ENCODE results near the gene ROBO1.

ROBO1 gene

DNA sequence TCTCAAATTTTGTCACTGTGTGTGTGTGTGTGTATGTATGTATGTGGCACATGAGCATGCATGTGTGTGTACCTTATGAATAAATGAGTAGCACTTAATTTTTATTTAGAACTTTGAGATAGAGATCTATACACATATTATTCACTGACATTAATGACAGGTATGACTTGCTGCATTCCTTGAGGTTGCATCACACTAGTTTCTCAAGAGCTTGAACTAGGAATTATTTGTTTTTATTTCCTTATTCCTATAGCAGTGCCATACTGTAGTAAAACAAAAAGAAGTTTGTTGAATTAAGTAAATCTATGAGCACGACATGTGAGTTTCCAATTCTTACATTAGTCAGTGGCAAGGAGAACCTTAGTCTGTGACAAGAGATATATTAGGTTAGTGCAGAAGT, 943.9 kb downstream of the ROBO1 start:
- DNase-seq: no peak

- no peak for DNase-seq
These were observed 944.4 kb downstream of the ROBO1 start for GRCh38 chr3:78823434-78823833.

GRCh38 chr3:78822726-78823125, 945.1 kb downstream of the ROBO1 start:
- DNase-seq: no peak

DNA sequence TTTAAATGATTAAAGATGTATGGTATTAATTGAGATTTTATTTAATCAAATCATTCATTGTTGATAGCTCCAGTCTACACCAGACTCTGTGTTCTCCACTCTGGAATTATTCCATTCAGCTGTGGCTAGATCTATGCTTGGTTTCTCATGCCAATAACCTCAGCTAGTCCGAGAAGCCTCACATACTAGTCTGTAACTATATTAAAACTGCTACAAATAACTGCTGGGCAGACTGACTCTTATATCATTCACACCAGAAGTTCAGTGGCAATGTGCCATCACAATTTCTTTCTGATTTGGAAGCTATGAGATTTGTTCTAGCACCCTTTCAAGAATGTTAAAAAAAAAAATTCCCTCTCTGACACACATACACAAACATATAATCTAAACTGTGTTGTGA, 947.3 kb downstream of the ROBO1 start:
- no peak for DNase-seq

GRCh38 chr3:78818161-78818985, 949.4 kb downstream of the ROBO1 start:
- DNase-seq: no peak

GRCh38 chr3:78814893-78815562, 952.8 kb downstream of the ROBO1 start:
- no peak for DNase-seq

DNA sequence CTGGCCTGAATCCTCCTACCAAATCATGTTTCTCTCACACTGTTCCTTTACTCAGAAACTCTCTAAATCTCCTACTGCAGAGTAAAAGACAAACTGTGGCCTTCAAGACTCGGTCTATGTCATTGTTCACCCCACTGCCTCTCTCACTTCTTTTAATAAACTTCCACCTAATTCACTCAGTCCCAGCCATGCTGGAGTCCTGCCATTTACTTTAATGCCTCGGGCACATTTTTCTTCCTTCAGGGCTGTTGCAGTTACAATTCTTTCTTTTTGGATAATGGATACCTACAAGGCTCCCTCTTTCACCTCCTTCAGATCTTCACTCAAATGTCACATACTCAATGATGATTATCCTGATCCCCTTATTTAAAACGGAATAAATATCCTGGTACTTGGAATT, 955.6 kb downstream of the ROBO1 start:
- DNase-seq: no peak

GRCh38 chr3:78809966-78810365, 957.8 kb downstream of the ROBO1 start:
- peak; percentile 80 for DNase-seq

DNA sequence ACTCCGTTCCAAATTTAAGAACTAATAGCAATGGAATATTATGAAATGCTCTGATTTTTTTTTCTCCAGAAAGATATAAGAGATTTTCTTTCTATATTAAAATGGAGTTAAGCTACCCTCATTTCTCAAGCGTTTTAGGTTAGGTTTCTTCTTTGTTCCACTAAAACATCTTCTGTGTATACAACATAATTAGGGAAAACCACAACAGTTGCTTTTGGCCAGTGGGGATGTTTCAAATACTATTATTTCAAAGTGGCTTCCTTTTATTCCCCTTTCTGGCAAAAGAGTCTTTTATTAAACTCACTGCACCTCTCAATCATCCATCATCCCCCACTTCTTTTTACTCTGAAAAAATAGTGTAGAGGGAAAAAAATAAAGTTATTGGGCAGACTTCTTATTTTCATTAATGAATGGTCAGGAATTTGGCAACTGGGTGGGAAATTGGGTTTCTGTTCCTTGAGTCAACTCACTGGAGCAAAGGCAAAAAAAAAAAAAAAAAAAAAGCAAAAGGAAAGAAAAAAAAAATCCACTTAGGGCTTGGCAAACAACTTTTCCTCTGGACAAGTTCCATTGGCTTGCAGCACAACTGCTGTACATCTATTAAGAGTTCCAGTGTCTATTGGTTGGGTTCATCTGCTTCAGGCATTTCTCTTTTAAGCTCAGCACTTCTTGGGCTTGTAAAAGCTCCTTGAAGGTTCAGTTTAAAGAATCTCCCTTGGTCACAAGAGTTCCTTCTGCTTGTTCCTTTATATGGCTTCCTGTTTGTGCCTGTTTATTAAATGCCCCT, 963.4 kb downstream of the ROBO1 start:
- peak; percentile 67 for DNase-seq

DNA sequence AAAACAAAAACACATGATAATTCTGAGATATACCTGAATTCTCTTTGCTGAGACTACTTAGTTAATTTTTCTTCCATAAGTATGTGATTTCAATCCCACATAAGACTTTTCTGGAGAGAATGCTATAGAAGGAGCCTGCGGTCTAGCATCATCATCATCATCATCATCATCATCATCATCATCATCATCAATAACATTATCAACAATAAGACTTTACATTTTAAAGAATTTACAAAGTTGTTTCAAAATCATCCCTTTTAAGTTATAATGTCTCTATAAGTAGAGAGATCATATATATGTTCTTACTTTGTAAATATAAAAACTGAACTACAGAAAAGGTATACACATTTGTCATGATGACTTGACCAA, 965.3 kb downstream of the ROBO1 start:
- DNase-seq: no peak

DNA sequence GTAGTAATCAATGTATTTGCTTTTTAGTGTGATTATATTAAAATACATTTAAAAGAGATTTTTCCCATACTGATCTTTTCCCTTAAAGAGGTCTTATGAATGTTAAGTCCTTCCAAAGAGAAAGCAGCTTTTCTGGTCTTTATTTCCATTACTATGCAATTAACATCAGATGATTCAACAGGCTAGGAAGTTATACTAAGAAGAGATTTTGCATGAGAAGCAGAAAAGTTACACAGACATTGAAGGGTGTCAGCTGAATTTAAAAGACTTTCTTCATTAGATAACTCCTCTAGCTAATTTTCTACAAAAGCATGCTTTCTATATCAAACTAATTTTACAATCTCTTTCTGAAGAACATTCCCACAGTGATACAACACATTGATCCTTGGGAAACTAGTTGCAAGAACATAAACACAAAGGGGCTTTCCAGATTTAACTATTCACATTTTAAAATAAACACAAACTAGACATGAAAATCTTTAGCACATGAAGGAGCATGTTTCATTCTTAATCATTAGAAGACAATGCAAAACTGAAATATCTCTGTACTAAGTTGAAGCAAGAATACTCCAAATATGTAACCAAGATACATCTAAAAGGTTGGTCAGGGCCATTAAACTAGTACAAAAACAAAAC, 965.8 kb downstream of the ROBO1 start:
- DNase-seq: no peak

GRCh38 chr3:78799681-78800080, 968.1 kb downstream of the ROBO1 start:
- DNase-seq: no peak

GRCh38 chr3:78798266-78798832, 969.4 kb downstream of the ROBO1 start:
- no peak for DNase-seq

GRCh38 chr3:78794431-78794830, 973.4 kb downstream of the ROBO1 start:
- no peak for DNase-seq

DNA sequence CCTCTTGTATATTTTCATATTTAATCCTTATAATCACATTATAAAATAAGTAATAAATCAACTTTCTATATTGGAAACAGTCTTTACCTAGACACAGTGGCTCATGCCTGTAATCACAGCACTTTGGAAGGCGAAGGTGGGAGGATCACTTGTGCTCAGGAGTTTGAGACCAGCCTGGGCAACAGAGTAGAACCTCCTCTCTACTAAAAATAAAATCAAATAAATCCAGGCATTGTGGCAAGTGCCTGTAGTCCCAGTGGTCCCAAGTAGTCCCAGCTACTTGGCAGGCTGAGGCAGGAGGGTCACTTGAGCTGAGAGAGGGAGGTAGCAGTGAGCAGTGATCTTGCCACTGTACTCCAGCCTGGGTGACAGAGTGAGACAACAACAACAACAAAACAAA, 975.1 kb downstream of the ROBO1 start:
- DNase-seq: no peak

GRCh38 chr3:78792212-78792611, 975.6 kb downstream of the ROBO1 start:
- no peak for DNase-seq

DNA sequence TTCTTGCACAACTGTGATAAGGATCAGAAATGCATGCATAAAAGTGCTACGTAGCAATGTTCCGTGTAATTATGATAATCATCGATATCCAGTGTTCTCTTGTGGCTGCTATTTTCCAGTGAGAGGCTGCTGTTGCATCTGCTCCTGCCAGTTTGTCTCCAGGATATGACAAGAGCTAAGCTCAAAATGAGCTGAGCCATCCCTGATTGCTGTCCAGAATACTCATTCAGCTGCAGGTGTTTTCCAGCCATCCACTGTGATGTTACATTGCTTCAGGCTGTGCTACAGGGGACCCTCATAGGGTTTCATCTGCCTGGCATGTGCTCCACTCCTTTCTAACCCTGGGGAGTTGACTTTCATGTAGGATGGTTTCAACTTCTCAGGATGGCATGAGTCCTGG, 976.0 kb downstream of the ROBO1 start:
- no peak for DNase-seq

DNA sequence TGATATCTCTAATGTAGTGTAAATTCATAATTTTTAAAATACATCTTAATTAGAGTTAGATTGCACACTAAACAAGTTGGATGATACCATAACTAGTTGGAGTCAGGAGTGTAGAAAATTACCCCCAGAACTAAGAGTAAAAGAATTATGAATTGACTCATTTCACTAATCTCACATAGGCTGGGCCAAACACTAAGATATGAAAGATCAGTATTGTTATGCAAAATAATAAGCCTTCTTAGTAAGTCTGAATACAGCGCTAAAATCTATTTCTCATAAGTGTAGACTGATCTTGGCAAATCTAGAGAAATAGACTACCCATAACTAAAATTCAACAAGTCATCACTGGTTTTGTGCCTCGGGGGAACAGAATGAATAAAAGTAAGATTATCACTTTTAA, 979.0 kb downstream of the ROBO1 start:
- no peak for DNase-seq

GRCh38 chr3:78785004-78785403, 982.8 kb downstream of the ROBO1 start:
- DNase-seq: no peak

- DNase-seq: no peak
These were observed 986.4 kb downstream of the ROBO1 start for GRCh38 chr3:78781351-78781750.

- peak; percentile 71 for DNase-seq
These were observed 1001.9 kb downstream of the ROBO1 start for GRCh38 chr3:78765671-78766485.

GRCh38 chr3:78764634-78765033, 1003.2 kb downstream of the ROBO1 start:
- no peak for DNase-seq

Measured in NCI-H446 treated with DMSO at 0.1 percent for 48 hours (cell line).